HG03103 (cell line): ENCODE measurements around the gene TOPORS.
"Not testable (repeated sequence)": the region's sequence is repeated elsewhere in the genome, so short reads cannot be mapped to it uniquely, and the experiment has no call there.

ENCODE experiments used
- ATAC-seq: cut with Tn5 transposase; IDR thresholded peaks from one replicate; pipeline ENCODE4 v1.9.1; 2021; ENCODE audit warnings: low read depth; ENCODE audit not compliant: unreplicated experiment

The TOPORS gene

GRCh38 chr9:32552172-32552872 is at the start of gene TOPORS, which contains the start of gene SMIM27:
TSS of gene TOPORS (minus strand) at chr9:32552586. CDS start at chr9:32552436, 150 bp downstream.
TSS of gene SMIM27 (plus strand) at chr9:32552327. CDS start at chr9:32552435, 108 bp downstream.
- ATAC-seq, result peak; percentile 61

GRCh38 chr9:32599021-32599420 is 46.6 kb upstream of the TOPORS start:
- not testable (repeated sequence) for ATAC-seq

GRCh38 chr9:32596936-32597335 is 44.5 kb upstream of the TOPORS start:
- ATAC-seq, result no peak

GRCh38 chr9:32596096-32596865 is 43.9 kb upstream of the TOPORS start:
- ATAC-seq, result no peak

- no peak for ATAC-seq
These were observed 38.5 kb upstream of the TOPORS start for GRCh38 chr9:32590898-32591297.

GRCh38 chr9:32590476-32590875 is 38.1 kb upstream of the TOPORS start:
- ATAC-seq, result no peak

- peak; percentile 76 for ATAC-seq
These were observed 36.8 kb upstream of the TOPORS start for GRCh38 chr9:32589083-32589723.

GRCh38 chr9:32587901-32588300 is 35.5 kb upstream of the TOPORS start:
- ATAC-seq, result no peak

- no peak for ATAC-seq
These were observed 32.4 kb upstream of the TOPORS start for GRCh38 chr9:32584784-32585183.

GRCh38 chr9:32581512-32582143 is 29.2 kb upstream of the TOPORS start:
- ATAC-seq, result no peak

GRCh38 chr9:32580631-32581300 is 28.4 kb upstream of the TOPORS start:
- ATAC-seq, result no peak

GRCh38 chr9:32579706-32580331 is 27.4 kb upstream of the TOPORS start:
- ATAC-seq, result no peak

GRCh38 chr9:32578976-32579375 is 26.6 kb upstream of the TOPORS start:
- no peak for ATAC-seq

- ATAC-seq, result no peak
These were observed 24.9 kb upstream of the TOPORS start for GRCh38 chr9:32577316-32577715.

GRCh38 chr9:32574858-32575257 is 22.5 kb upstream of the TOPORS start:
- no peak for ATAC-seq

- no peak for ATAC-seq
These were observed 21.4 kb upstream of the TOPORS start for GRCh38 chr9:32573821-32574220.

GRCh38 chr9:32572900-32573523 is 20.6 kb upstream of the TOPORS start, which contains the start of gene NDUFB6:
TSS of gene NDUFB6 (minus strand) at chr9:32573159. CDS start at chr9:32573060, 99 bp downstream.
- ATAC-seq, result peak; percentile 74

- ATAC-seq, result peak; percentile 86
These were observed 19.8 kb upstream of the TOPORS start for GRCh38 chr9:32571969-32572899.
